Measurements from ENCODE around the gene OSTM1.

OSTM1 gene

GRCh38 chr6:107999341-107999740, 75.2 kb downstream of the OSTM1 start:
- H3K4me2 ChIP-seq (ENCODE audit: low read length) = no peak overlapping the region
- H3K36me3 ChIP-seq (ENCODE audit: control insufficient read depth, low read length) = no peaks in the 10 kb centered on the region
- TF ChIP-seq EZH2phosphoT487 (IDR thresholded peaks at IDR 0.05; ENCODE audit: borderline replicate concordance, low read length) (no peak), CTCF (IDR thresholded peaks at IDR 0.05; ENCODE audit: low read depth, low read length, poor library complexity, severe bottlenecking) (no peak)

DNA sequence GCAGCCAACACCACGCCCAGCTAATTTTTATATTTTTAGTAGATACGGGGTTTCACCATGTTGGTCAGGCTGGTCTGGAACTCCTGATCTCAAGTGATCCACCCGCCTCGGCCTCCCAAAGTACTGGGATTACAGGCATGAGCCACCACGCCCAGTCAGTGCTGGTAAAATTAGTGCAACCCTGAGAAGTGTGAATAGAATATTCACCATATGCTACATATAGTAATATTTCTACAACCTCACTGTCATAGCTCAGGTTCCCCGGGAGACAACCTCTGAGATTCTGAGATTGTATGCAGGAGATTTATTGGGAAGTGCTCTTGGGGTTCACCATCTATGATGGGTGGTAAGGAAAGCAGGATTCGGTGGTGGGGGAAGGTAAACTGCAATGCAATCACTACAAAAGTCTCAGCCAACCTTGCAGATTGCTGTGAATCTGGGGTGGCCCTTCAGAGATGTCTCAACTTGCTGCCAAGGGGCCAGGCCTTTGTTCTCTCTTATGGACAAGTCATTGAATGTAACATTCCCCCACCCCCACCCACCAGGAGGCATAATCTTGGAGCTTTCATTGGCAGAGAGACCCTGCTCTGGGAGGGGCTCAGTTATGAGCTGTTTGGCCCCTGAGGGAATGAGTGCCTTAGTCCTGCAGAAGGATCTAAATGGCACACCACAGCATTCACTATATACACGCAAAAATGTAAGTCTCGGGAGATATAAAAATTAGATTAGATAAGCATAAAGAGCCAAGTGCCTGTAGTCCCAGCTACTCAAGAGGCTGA, 82.6 kb downstream of the OSTM1 start:
- H3K79me2 ChIP-seq (ENCODE audit: control insufficient read depth, low read length) = no peaks in the 10 kb centered on the region
- no peaks in the 10 kb centered on the region for H3F3A ChIP-seq (ENCODE audit: control insufficient read depth, insufficient read depth)
- no peak overlapping the region for H3K4me2 ChIP-seq (ENCODE audit: low read length)
- no peaks in the 10 kb centered on the region for H3K9me2 ChIP-seq (replicated peaks; ENCODE audit: control insufficient read depth, low read length)
- peaks cover 6% of the 10 kb centered on the region for H3K27me3 ChIP-seq (ENCODE audit: control insufficient read depth, low read length)
- H3K27ac ChIP-seq (ENCODE audit: low read depth, low read length) = no peak overlapping the region
- H3K4me1 ChIP-seq (ENCODE audit: control insufficient read depth, low read length) = peaks cover 6% of the 10 kb centered on the region; the same call in 1 of the 2 replicates
- no peak for TF ChIP-seq EZH2phosphoT487 (IDR thresholded peaks at IDR 0.05; ENCODE audit: borderline replicate concordance, low read length)
- TF ChIP-seq CTCF (IDR thresholded peaks at IDR 0.05; ENCODE audit: low read depth, low read length, poor library complexity, severe bottlenecking) = no peak
- no peaks in the 10 kb centered on the region for H4K20me1 ChIP-seq (ENCODE audit: control insufficient read depth, insufficient read depth, low read depth, low read length)
- no peaks in the 10 kb centered on the region for H3K9me3 ChIP-seq (ENCODE audit: control insufficient read depth, insufficient read depth, low read length)
- no peaks in the 10 kb centered on the region for H3K36me3 ChIP-seq (ENCODE audit: control insufficient read depth, low read length)
- H3K4me3 ChIP-seq (ENCODE audit: low read length) = no peak overlapping the region

More at GRCh38 chr6:107999341-107999740, 75.2 kb downstream of the OSTM1 start:
- Histone ChIP-seq H3K9me3 (ENCODE audit: control insufficient read depth, insufficient read depth, low read length) (no peaks in the 10 kb centered on the region), H3K79me2 (ENCODE audit: control insufficient read depth, low read length) (no peaks in the 10 kb centered on the region), H3K9me2 (replicated peaks; ENCODE audit: control insufficient read depth, low read length) (no peaks in the 10 kb centered on the region), H3K27ac (ENCODE audit: low read depth, low read length) (no peak overlapping the region), H3K27me3 (ENCODE audit: control insufficient read depth, low read length) (peaks cover 6% of the 10 kb centered on the region), H3K4me3 (ENCODE audit: low read length) (no peak overlapping the region), H4K20me1 (ENCODE audit: control insufficient read depth, insufficient read depth, low read depth, low read length) (no peaks in the 10 kb centered on the region), H3K4me1 (ENCODE audit: control insufficient read depth, low read length) (peaks cover 4% of the 10 kb centered on the region; the same call in 1 of the 2 replicates), H3F3A (ENCODE audit: control insufficient read depth, insufficient read depth) (no peaks in the 10 kb centered on the region)
